Gastroesophageal sphincter (tissue), 4 donors: ENCODE data around the gene MESP2. TPM values are rescaled to one million over a fixed set of nuclear protein-coding genes. Genes with fewer than 3 reads are reported as not detected.

Experiments used
- ATAC-seq: fragments of 150-250 bp; one replicate; pipeline ENCODE4 v1.9.1; 2016; ENCODE audit warnings: mild to moderate bottlenecking, moderate library complexity
- H3K27ac ChIP-seq, 4 donors: fragments of 200-600 bp; sonication (generic) in 3 of 4; 1 replicate in 3 of 4; 2 replicates in 1 of 4; pipeline ENCODE4 v1.5.1; 2016 to 2019
- H3K27me3 ChIP-seq: fragments of 200-600 bp; sonication (generic); one replicate; pipeline ENCODE4 v1.5.1; 2019
- H3K36me3 ChIP-seq, 2 donors: fragments of 200-600 bp; sonication (generic); one replicate each; pipeline ENCODE4 v1.5.1; 2019; ENCODE audit warnings: control low read depth in 1 of 2
- H3K4me1 ChIP-seq, 3 donors: fragments of 200-600 bp; sonication (generic); 1 replicate in 2 of 3; 2 replicates in 1 of 3; pipeline ENCODE4 v1.5.1; 2016 to 2019; ENCODE audit warnings: control low read depth in 2 of 3
- H3K4me3 ChIP-seq, 2 donors: fragments of 200-600 bp; sonication (generic); one replicate each; pipeline ENCODE4 v1.5.1; 2019; ENCODE audit warnings: mild to moderate bottlenecking in 1 of 2, moderate library complexity in 1 of 2
- H3K9me3 ChIP-seq, 3 donors: fragments of 200-600 bp; sonication (generic); one replicate each; pipeline ENCODE4 v1.5.1; 2017 to 2019; ENCODE audit warnings: control low read depth in 2 of 3
- EP300 ChIP-seq: sonication (generic); formaldehyde crosslinking; IDR thresholded peaks from one replicate; pipeline ENCODE4 v1.6.1; 2017; ENCODE audit warnings: antibody characterized with exemption, mild to moderate bottlenecking
- POLR2A ChIP-seq, 2 donors: fragments of 450-650 bp; IDR thresholded peaks; one replicate each; pipeline ENCODE4 v1.6.1; 2017; ENCODE audit warnings: antibody characterized with exemption in 2 of 2, mild to moderate bottlenecking in 2 of 2, moderate library complexity in 1 of 2
- POLR2AphosphoS5 ChIP-seq: sonication (generic); formaldehyde crosslinking; IDR thresholded peaks from one replicate; pipeline ENCODE4 v1.6.1; 2017; ENCODE audit warnings: antibody characterized with exemption
- WGBS, 2 donors: methylation state at CpG; one replicate each; pipeline ENCODE4 v1.1.5; 2018; ENCODE audit warnings: low coverage in 1 of 2; 5-methylcytosine and 5-hydroxymethylcytosine counted together
- total RNA-seq, 4 donors: library from RNA; depleted of rRNA; stranded (reverse); fragments of >200 nt; gene quantifications; one replicate each; pipeline ENCODE4 v1.1.0, GENCODE V29; 2016
- TF ChIP-seq, protein P1 (sequence below), 4 experiments: fragments of 200-600 bp in 2 of 4; fragments of 450-650 bp in 2 of 4; sonication (generic) in 1 of 4; IDR thresholded peaks; one replicate each; pipeline ENCODE4 v1.5.1; 2017 to 2019; ENCODE audit warnings: antibody characterized with exemption in 4 of 4, mild to moderate bottlenecking in 2 of 4, moderate library complexity in 2 of 4

Gene MESP2
- total RNA-seq, 4 donors from 2014 or later = not detected

DNA sequence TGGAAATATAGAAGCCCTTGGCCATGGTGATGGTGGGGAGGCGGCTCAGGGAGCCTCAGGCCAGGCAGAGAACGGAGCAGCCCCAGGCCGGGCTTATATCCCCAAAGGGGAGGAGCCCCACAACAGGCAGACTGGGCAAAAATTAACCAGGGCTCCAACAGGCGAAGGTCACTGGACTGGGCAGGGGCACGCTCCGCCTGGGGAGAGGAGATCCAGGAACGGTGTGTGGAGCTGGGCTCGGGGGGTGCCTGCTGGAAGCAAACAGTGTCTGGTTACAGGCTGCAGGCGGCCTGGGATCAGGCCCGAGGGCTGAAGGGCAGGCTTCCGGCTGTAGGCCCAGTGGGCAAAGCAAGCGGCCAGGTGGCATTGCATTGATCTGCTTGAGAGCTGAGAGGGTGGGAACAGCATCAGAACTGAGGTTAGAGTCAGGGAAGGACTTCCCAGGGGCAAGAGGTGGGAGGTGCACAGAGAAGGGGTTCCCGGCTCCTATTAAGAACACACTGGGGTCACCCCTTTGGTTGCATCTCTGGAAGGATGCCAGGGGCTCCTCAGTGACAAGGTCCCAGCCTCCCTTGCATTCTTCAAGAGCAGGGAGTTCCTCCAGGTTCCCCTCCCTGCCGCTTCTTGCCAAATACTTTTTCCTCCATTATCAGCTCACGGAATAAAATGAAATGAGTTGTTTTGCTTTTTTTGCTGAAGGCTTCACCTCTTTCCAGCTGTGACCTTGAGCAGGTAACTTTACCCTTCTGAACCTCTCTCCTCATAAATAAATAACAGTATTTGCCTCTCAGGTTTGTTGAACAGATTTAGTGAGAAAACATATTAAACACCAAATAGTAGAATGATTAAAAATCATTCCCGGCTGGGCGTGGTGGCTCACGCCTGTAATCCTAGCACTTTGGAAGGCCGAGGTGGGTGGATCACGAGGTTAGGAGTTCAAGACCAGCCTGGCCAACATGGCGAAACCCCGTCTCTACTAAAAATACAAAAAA, 30.7 kb downstream of the MESP2 start:
- Histone ChIP-seq H3K4me1 (peaks cover 0 to 10% (median 0%) of the 10 kb centered on the region in 3 donors), H3K36me3 (no peaks in the 10 kb centered on the region), H3K4me3 (no peak overlapping the region), H3K27ac (no peak overlapping the region), H3K27me3 (peaks cover 12% of the 10 kb centered on the region), H3K9me3 (no peaks in the 10 kb centered on the region)
- ATAC-seq = no peak
- no peak for TF ChIP-seq POLR2A (IDR thresholded peaks at IDR 0.05)
- no peak for TF ChIP-seq EP300
- TF ChIP-seq, protein P1, sequence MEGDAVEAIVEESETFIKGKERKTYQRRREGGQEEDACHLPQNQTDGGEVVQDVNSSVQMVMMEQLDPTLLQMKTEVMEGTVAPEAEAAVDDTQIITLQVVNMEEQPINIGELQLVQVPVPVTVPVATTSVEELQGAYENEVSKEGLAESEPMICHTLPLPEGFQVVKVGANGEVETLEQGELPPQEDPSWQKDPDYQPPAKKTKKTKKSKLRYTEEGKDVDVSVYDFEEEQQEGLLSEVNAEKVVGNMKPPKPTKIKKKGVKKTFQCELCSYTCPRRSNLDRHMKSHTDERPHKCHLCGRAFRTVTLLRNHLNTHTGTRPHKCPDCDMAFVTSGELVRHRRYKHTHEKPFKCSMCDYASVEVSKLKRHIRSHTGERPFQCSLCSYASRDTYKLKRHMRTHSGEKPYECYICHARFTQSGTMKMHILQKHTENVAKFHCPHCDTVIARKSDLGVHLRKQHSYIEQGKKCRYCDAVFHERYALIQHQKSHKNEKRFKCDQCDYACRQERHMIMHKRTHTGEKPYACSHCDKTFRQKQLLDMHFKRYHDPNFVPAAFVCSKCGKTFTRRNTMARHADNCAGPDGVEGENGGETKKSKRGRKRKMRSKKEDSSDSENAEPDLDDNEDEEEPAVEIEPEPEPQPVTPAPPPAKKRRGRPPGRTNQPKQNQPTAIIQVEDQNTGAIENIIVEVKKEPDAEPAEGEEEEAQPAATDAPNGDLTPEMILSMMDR (IDR thresholded peaks at IDR 0.05) = no peak
- no peak for TF ChIP-seq POLR2AphosphoS5
- WGBS, 2 donors = 85 to 96% methylated on average over 12 to 15 of the region's 22 CpGs

DNA sequence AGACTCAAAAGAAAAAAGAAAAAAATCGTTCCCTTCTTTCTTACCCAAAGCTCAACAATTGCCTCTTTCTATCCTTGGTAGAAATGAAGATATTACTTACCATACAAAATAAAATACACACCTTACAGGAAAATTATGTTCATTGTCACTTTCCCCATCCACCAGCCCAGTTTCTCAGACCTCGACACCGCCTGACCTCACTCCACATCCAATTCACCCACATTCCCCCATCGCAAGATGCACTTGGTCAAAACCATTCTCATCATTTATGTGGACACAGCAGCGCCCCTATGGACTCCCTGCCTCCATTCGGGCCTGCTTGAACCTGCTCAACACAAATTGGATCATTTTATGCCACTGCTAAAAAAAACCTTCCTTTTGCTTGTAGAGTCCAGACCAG, 31.6 kb downstream of the MESP2 start:
- H3K9me3 ChIP-seq = no peaks in the 10 kb centered on the region
- H3K4me1 ChIP-seq = peaks cover 0 to 10% (median 0%) of the 10 kb centered on the region in 3 donors
- H3K27ac ChIP-seq = no peak overlapping the region
- TF ChIP-seq POLR2A (IDR thresholded peaks at IDR 0.05) = no peak
- TF ChIP-seq EP300 = no peak
- ATAC-seq = no peak
- WGBS, 2 donors = 91 to 98% methylated on average over 5 to 6 of the region's 6 CpGs
- peaks cover 5% of the 10 kb centered on the region for H3K27me3 ChIP-seq
- no peak overlapping the region for H3K4me3 ChIP-seq
- no peaks in the 10 kb centered on the region for H3K36me3 ChIP-seq

DNA sequence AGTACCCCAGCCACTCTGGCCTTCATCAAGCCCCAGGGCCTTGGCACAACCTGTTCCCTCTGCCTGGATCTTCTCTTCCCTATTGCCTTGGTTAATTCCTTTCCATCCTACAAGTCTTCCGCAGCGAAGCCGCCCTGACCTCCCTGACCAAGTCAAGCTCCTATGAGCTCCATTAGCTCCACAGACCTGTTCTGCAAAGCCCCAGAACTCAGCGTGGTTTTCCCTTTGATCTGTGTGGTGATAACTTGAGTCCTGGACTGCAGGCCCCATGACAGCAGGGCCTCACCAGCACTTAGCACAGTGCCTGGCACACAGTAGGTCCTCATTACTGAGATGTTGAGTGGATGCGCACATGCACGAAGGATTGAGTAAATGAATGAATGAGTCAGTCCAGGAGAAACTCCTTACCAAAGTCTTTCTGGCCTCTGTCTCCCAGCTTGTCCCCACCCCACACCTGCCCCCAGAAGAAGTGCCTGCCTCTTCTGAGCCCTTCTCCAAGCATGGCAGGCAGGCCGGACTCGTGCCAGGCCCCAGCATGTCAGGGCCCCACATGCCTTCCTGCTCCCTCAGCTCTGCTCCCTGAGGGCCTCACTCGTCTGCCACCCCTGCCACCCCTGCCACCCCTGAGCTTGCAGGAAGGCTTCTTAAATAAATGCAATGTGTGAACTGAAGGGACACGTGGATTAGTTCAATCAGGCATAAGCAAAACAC, 32.2 kb downstream of the MESP2 start:
- 100% methylated on average over 1 of the region's 10 CpGs for WGBS, 2 donors
- no peak overlapping the region for H3K27ac ChIP-seq
- H3K9me3 ChIP-seq = no peaks in the 10 kb centered on the region
- H3K27me3 ChIP-seq = peaks cover 11% of the 10 kb centered on the region
- TF ChIP-seq, protein P1 (IDR thresholded peaks at IDR 0.05) = no peak
- TF ChIP-seq EP300 (no peak), POLR2A (IDR thresholded peaks at IDR 0.05) (no peak), POLR2AphosphoS5 (no peak)
- peaks cover 0 to 10% (median 0%) of the 10 kb centered on the region in 3 donors for H3K4me1 ChIP-seq
- H3K36me3 ChIP-seq = no peaks in the 10 kb centered on the region
- ATAC-seq = no peak
- H3K4me3 ChIP-seq = no peak overlapping the region

DNA sequence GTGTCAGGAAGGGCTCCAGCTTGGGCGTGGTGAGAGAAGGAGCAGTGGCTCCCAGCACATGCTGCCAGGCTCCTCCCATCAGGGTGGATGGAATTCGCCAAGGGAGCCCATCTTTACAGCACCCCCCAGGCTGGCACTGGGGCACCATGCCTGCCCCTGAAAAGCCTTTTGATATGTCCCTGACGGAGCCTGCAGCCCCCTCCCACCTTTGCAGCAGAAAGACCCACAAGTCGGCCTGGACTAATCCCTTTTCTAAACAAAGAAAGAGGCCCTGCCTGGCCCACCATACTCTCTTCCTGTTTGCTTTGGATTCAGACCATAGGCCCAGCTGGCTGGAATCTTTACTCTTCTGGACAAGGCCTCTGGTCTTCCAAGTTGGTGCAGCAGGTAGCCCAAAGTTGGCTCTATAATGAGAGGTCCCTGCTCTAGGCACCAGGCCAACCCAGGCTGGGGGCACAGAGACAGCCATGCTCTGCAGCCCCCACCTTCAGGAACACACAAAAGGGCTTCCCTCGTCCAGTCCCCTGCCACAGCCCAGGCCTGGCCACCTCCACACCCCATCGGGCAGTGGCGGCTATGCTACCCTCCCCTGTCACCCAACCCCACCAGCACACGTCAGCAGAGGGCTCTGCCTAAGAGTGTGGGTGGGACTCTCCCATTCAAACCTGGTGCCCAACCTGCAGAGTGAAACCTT, 33.1 kb downstream of the MESP2 start:
- Histone ChIP-seq H3K4me1 (peaks cover 0 to 15% (median under 1%) of the 10 kb centered on the region in 3 donors), H3K27ac (no peak overlapping the region), H3K27me3 (peaks cover 15% of the 10 kb centered on the region), H3K36me3 (no peaks in the 10 kb centered on the region), H3K4me3 (no peak overlapping the region), H3K9me3 (no peaks in the 10 kb centered on the region)
- no peak for ATAC-seq
- TF ChIP-seq POLR2AphosphoS5 (no peak), EP300 (no peak), POLR2A (IDR thresholded peaks at IDR 0.05) (no peak)
- TF ChIP-seq, protein P1 (IDR thresholded peaks at IDR 0.05) = no peak
- 29 to 57% methylated on average over 2 to 3 of the region's 8 CpGs for WGBS, 2 donors

DNA sequence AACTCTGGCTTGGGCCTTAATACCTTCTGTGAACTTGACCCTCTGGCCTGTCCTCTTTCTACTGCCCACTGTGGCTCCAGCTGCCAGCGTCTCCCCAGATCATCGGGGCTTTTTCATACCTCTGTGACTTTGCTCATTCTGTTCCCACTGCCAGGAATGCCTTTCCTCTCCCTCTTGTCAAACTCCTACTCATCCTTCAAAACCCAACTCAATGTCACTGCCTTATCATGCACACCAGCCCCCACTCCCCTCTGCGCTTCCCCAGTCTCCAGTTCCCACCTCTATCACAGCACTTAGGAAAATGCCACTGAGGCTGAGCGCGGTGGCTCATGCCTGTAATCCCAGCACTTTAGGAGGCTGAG, 33.6 kb downstream of the MESP2 start:
- Histone ChIP-seq H3K27ac (no peak overlapping the region), H3K4me1 (peaks cover 0 to 20% (median 6%) of the 10 kb centered on the region in 3 donors), H3K27me3 (peaks cover 21% of the 10 kb centered on the region), H3K9me3 (no peaks in the 10 kb centered on the region), H3K36me3 (no peaks in the 10 kb centered on the region), H3K4me3 (no peak overlapping the region)
- 100% methylated on average over 3 to 5 of the region's 5 CpGs for WGBS, 2 donors
- TF ChIP-seq POLR2A (IDR thresholded peaks at IDR 0.05) (no peak), EP300 (no peak), POLR2AphosphoS5 (no peak)
- TF ChIP-seq, protein P1 (IDR thresholded peaks at IDR 0.05) = no peak
- ATAC-seq = no peak
